ENCODE results near the gene SLC35G6.

- TF ChIP-seq REST (IDR thresholded peaks at IDR 0.05; ENCODE audit: insufficient read depth in 1 of 2, low read depth in 2 of 2, low read length in 2 of 2) = no peak
- no peak for TF ChIP-seq TAF1 (IDR thresholded peaks at IDR 0.05; ENCODE audit: borderline replicate concordance, insufficient read depth, low read length)
- TF ChIP-seq SIN3A (IDR thresholded peaks at IDR 0.05; ENCODE audit: borderline replicate concordance, insufficient read depth, low read length) = no peak
- TF ChIP-seq POLR2AphosphoS5 (IDR thresholded peaks at IDR 0.05; ENCODE audit: low read depth, low read length) = no peak
- TF ChIP-seq FOXP2 (optimal IDR thresholded peaks at IDR 0.05; ENCODE audit: borderline replicate concordance, extremely low read depth, extremely low read length, insufficient read depth) = no peak
These were observed 10.3 kb downstream of the SLC35G6 start for GRCh38 chr17:7491583-7491982.

Data from PFSK-1 (cell line).